Measurements from ENCODE around the gene GDF7.

GDF7 gene

GRCh38 chr2:20673686-20674308 lies 6.9 kb downstream of the GDF7 start:
- Histone ChIP-seq H3K9ac (ENCODE audit: low read depth in 1 of 2, low read length in 2 of 2) (no peak overlapping the region), H3K4me3 (ENCODE audit: low read length in 2 of 2) (no peak overlapping the region), H3K36me3 (ENCODE audit: control insufficient read depth in 2 of 2, insufficient read depth in 2 of 2, low read length in 2 of 2) (no peaks in the 10 kb centered on the region), H3K9me3 (ENCODE audit: control insufficient read depth in 2 of 2, low read length in 2 of 2) (no peaks in the 10 kb centered on the region), H3K4me1 (ENCODE audit: control insufficient read depth in 2 of 2, insufficient read depth in 2 of 2, low read length in 2 of 2) (peaks cover 12 to 15% of the 10 kb centered on the region in 2 donors), H3K27ac (ENCODE audit: low read depth in 2 of 2, low read length in 2 of 2) (no peak overlapping the region), H3K27me3 (ENCODE audit: control insufficient read depth in 2 of 2, insufficient read depth in 2 of 2, low read length in 2 of 2) (peaks cover 39% of the 10 kb centered on the region in 2 donors)

GRCh38 chr2:20674309-20674965 lies 7.5 kb downstream of the GDF7 start:
- H3K36me3 ChIP-seq (ENCODE audit: control insufficient read depth in 2 of 2, insufficient read depth in 2 of 2, low read length in 2 of 2), result peaks cover 0 to 2% of the 10 kb centered on the region in 2 donors
- H3K9me3 ChIP-seq (ENCODE audit: control insufficient read depth in 2 of 2, low read length in 2 of 2), result no peaks in the 10 kb centered on the region
- H3K4me1 ChIP-seq (ENCODE audit: control insufficient read depth in 2 of 2, insufficient read depth in 2 of 2, low read length in 2 of 2), result peaks cover 12 to 15% of the 10 kb centered on the region in 2 donors
- no peak overlapping the region for H3K4me3 ChIP-seq (ENCODE audit: low read length in 2 of 2)
- no peak overlapping the region for H3K9ac ChIP-seq (ENCODE audit: low read depth in 1 of 2, low read length in 2 of 2)
- H3K27ac ChIP-seq (ENCODE audit: low read depth in 2 of 2, low read length in 2 of 2), result no peak overlapping the region
- H3K27me3 ChIP-seq (ENCODE audit: control insufficient read depth in 2 of 2, insufficient read depth in 2 of 2, low read length in 2 of 2), result peaks cover 33 to 37% of the 10 kb centered on the region in 2 donors

DNA sequence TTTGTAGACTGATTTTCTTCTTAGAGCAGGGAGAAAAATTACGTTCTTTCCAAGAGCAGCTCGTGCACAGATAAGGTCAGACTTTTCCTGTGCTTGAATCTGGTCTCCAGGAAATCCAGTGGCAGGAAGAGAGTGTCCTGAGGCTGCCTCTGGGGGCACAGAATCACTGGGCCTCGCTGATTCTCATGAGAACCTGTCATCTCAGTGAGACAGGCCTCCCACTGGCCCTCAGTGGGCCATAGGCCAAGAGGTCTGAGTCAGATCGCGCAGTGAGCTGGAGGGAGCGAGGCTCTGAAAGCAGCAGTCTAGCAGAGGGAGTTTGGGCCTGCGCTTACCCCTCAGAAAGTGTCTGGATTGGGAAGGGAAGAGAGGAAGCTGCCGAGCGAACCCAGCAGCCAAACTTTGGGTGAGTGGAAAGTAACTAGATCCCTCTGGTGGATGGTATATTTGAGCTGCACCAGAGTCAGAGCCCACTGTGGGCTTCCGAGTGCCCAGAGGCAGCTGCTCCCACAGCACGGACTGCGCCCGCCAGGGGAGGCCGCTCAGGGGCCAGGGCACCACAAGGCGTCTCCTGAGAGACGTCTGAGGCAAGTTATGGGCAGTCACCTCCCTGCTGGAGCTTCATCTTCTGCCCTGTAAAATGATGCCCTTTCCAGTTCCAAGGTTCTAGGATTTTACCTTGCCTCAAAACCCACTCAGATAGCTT lies 8.2 kb downstream of the GDF7 start:
- no peaks in the 10 kb centered on the region for H3K9me3 ChIP-seq (ENCODE audit: control insufficient read depth in 2 of 2, low read length in 2 of 2)
- no peak overlapping the region for H3K9ac ChIP-seq (ENCODE audit: low read depth in 1 of 2, low read length in 2 of 2)
- peaks cover 0 to 2% of the 10 kb centered on the region in 2 donors for H3K36me3 ChIP-seq (ENCODE audit: control insufficient read depth in 2 of 2, insufficient read depth in 2 of 2, low read length in 2 of 2)
- H3K4me3 ChIP-seq (ENCODE audit: low read length in 2 of 2), result no peak overlapping the region
- peaks cover 12 to 15% of the 10 kb centered on the region in 2 donors for H3K4me1 ChIP-seq (ENCODE audit: control insufficient read depth in 2 of 2, insufficient read depth in 2 of 2, low read length in 2 of 2)
- peaks cover 26 to 31% of the 10 kb centered on the region in 2 donors for H3K27me3 ChIP-seq (ENCODE audit: control insufficient read depth in 2 of 2, insufficient read depth in 2 of 2, low read length in 2 of 2)
- H3K27ac ChIP-seq (ENCODE audit: low read depth in 2 of 2, low read length in 2 of 2), result no peak overlapping the region

GRCh38 chr2:20675701-20676352 lies 8.9 kb downstream of the GDF7 start:
- Histone ChIP-seq H3K9ac (ENCODE audit: low read depth in 1 of 2, low read length in 2 of 2) (no peak overlapping the region), H3K27me3 (ENCODE audit: control insufficient read depth in 2 of 2, insufficient read depth in 2 of 2, low read length in 2 of 2) (peaks cover 20 to 27% of the 10 kb centered on the region in 2 donors), H3K4me3 (ENCODE audit: low read length in 2 of 2) (no peak overlapping the region), H3K4me1 (ENCODE audit: control insufficient read depth in 2 of 2, insufficient read depth in 2 of 2, low read length in 2 of 2) (peaks cover 12 to 15% of the 10 kb centered on the region in 2 donors), H3K27ac (ENCODE audit: low read depth in 2 of 2, low read length in 2 of 2) (peak overlapping the region; percentile 37 to 46), H3K9me3 (ENCODE audit: control insufficient read depth in 2 of 2, low read length in 2 of 2) (no peaks in the 10 kb centered on the region), H3K36me3 (ENCODE audit: control insufficient read depth in 2 of 2, insufficient read depth in 2 of 2, low read length in 2 of 2) (peaks cover 0 to 3% of the 10 kb centered on the region in 2 donors)

DNA sequence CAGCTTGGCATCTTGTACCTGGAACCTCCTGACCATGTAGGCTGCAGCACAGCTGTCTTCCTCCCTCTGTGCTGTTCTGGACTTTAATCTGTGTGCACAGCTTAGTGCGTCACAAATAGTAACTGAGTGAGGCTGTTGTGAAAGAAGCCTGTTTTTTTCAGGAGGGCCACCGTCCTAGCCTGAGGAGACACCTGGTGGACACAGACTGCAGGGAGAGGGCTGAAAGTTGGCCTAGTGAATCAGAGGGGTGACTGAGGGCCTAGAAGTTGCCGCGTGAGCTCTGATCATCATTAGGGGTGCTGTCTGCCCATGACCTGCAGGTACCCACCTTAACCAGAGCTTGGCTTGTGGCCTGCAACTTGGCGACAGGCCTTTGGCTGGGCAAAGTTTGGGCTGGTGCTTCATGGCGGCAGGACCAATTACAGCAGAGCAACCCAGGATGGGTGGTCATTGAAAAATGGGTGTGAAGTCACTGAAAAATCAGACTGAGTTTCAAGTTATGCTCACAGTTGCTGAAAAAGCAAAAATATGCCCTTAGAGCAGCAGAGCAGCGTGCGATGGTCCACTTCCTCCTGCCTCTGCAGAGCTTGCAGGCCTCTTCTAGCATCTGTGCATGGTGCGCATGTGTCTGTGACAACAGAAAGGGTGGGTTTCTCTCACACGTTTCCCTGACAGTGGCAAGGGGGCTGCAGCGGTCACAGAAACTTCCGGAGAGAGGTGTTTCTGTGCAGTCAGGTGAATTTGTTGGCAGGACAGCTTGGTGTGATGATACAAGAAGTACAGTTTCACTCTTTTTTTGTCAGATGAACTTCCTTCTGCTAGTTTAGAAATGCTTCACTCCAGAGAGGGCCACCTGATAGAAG lies 9.6 kb downstream of the GDF7 start:
- H3K27me3 ChIP-seq (ENCODE audit: control insufficient read depth in 2 of 2, insufficient read depth in 2 of 2, low read length in 2 of 2), result peaks cover 13 to 20% of the 10 kb centered on the region in 2 donors
- H3K9ac ChIP-seq (ENCODE audit: low read depth in 1 of 2, low read length in 2 of 2), result no peak overlapping the region
- no peaks in the 10 kb centered on the region for H3K9me3 ChIP-seq (ENCODE audit: control insufficient read depth in 2 of 2, low read length in 2 of 2)
- peak overlapping the region; percentile 37 to 46 for H3K27ac ChIP-seq (ENCODE audit: low read depth in 2 of 2, low read length in 2 of 2)
- no peak overlapping the region for H3K4me3 ChIP-seq (ENCODE audit: low read length in 2 of 2)
- H3K4me1 ChIP-seq (ENCODE audit: control insufficient read depth in 2 of 2, insufficient read depth in 2 of 2, low read length in 2 of 2), result peaks cover 12 to 15% of the 10 kb centered on the region in 2 donors
- peaks cover 0 to 4% of the 10 kb centered on the region in 2 donors for H3K36me3 ChIP-seq (ENCODE audit: control insufficient read depth in 2 of 2, insufficient read depth in 2 of 2, low read length in 2 of 2)

DNA sequence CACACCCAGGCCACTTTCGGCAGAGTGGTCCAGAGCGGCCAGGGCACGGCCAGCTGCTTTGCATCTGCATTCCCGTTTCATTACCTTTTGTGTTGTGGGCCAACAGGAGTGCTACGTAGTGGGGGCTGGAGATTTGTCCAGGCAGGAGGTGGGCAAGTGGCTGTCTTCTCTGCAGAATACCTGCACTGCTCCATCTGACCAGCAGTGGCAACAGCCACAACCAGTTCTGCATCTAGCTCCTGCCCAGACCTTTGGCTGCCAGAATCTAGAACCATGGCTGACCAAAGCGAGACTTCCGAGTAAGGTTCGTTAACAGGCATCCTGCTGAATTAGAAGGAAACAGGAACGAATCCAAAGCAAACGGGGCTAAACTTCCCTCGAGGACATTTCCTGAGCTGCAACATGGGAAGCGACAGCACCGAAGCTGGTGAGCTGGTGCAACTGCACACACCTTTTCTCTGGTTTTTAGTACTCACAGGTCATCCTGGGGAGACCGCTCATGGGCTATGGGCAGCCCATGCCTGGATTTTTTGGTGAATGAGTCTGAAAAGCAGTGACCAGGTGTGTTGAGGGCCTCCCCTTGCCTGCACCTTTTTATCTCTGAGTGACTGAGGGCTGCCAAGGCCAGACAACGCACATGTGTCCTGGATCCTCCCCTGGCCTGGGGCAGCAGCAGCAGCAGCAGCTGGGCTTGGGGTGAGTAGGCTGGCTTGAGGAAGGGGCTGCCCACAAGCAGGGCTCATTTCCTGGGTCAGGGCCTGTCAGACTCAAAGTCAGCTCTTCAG lies 10.5 kb downstream of the GDF7 start:
- H3K27me3 ChIP-seq (ENCODE audit: control insufficient read depth in 2 of 2, insufficient read depth in 2 of 2, low read length in 2 of 2), result peaks cover 6 to 10% of the 10 kb centered on the region in 2 donors
- no peaks in the 10 kb centered on the region for H3K9me3 ChIP-seq (ENCODE audit: control insufficient read depth in 2 of 2, low read length in 2 of 2)
- H3K9ac ChIP-seq (ENCODE audit: low read depth in 1 of 2, low read length in 2 of 2), result no peak overlapping the region
- peaks cover 12 to 15% of the 10 kb centered on the region in 2 donors for H3K4me1 ChIP-seq (ENCODE audit: control insufficient read depth in 2 of 2, insufficient read depth in 2 of 2, low read length in 2 of 2)
- H3K27ac ChIP-seq (ENCODE audit: low read depth in 2 of 2, low read length in 2 of 2), result no peak overlapping the region
- H3K36me3 ChIP-seq (ENCODE audit: control insufficient read depth in 2 of 2, insufficient read depth in 2 of 2, low read length in 2 of 2), result peaks cover under 1 to 4% of the 10 kb centered on the region in 2 donors
- H3K4me3 ChIP-seq (ENCODE audit: low read length in 2 of 2), result no peak overlapping the region

DNA sequence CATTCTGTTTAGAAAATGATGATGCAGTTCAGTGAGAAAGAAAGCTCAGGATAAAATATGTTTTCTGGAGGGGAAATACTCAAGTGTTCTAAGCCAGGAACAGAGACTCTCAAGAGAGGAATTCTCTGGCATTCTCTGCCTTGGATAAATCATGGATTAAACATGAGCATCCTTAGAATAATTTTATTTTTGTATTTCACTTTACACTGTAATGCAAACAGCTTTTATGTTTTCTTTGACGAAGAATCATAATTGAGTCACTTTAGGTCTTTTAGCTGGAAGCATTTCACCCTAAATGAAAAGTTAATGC lies 11.1 kb downstream of the GDF7 start:
- H3K27ac ChIP-seq (ENCODE audit: low read depth in 2 of 2, low read length in 2 of 2), result no peak overlapping the region
- H3K36me3 ChIP-seq (ENCODE audit: control insufficient read depth in 2 of 2, insufficient read depth in 2 of 2, low read length in 2 of 2), result peaks cover 4% of the 10 kb centered on the region in 2 donors
- H3K27me3 ChIP-seq (ENCODE audit: control insufficient read depth in 2 of 2, insufficient read depth in 2 of 2, low read length in 2 of 2), result peaks cover under 1 to 5% of the 10 kb centered on the region in 2 donors
- H3K9ac ChIP-seq (ENCODE audit: low read depth in 1 of 2, low read length in 2 of 2), result no peak overlapping the region
- H3K4me3 ChIP-seq (ENCODE audit: low read length in 2 of 2), result no peak overlapping the region
- no peaks in the 10 kb centered on the region for H3K9me3 ChIP-seq (ENCODE audit: control insufficient read depth in 2 of 2, low read length in 2 of 2)
- peaks cover 12 to 15% of the 10 kb centered on the region in 2 donors for H3K4me1 ChIP-seq (ENCODE audit: control insufficient read depth in 2 of 2, insufficient read depth in 2 of 2, low read length in 2 of 2)

DNA sequence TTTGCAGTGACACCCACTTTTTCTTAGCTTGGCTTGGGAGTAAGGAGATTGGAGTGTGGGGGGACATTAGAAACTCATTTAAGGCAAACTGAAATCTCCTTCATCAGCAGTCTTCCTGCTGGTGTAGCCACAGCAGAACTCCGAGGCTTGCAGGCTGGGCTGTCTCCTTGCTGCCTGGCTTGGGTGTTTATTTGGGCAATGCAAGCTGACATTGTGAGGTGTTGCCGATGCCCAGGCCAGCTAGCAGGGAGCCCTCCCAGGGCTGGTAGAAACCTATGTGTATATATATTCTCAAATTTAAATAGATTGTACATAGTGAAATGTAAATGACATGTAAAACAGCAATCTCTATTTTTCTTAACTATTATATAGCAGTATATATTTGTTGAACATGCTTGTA lies 11.8 kb downstream of the GDF7 start:
- H3K27ac ChIP-seq (ENCODE audit: low read depth in 2 of 2, low read length in 2 of 2), result no peak overlapping the region
- H3K9ac ChIP-seq (ENCODE audit: low read depth in 1 of 2, low read length in 2 of 2), result no peak overlapping the region
- peaks cover 12 to 15% of the 10 kb centered on the region in 2 donors for H3K4me1 ChIP-seq (ENCODE audit: control insufficient read depth in 2 of 2, insufficient read depth in 2 of 2, low read length in 2 of 2)

More for the DNA sequence above, 11.8 kb downstream of the GDF7 start:
- H3K4me3 ChIP-seq (ENCODE audit: low read length in 2 of 2), result no peak overlapping the region
- H3K27me3 ChIP-seq (ENCODE audit: control insufficient read depth in 2 of 2, insufficient read depth in 2 of 2, low read length in 2 of 2), result peaks cover 0 to 2% of the 10 kb centered on the region in 2 donors
- no peaks in the 10 kb centered on the region for H3K9me3 ChIP-seq (ENCODE audit: control insufficient read depth in 2 of 2, low read length in 2 of 2)
- H3K36me3 ChIP-seq (ENCODE audit: control insufficient read depth in 2 of 2, insufficient read depth in 2 of 2, low read length in 2 of 2), result peaks cover 4% of the 10 kb centered on the region in 2 donors

Measured in mucosa of rectum (tissue), 2 donors.